ENCODE data around the gene ABR.

GRCh38 chr17:1008008-1008761 lies 171.6 kb downstream of the ABR start:
- TF ChIP-seq CTCF (conservative IDR thresholded peaks at IDR 0.05; ENCODE audit: low read depth, low read length) (no peak), EZH2 (IDR thresholded peaks at IDR 0.05; ENCODE audit: low read length, unreplicated experiment) (no peak)
